Placental pericyte (primary cell): ENCODE measurements around the gene IFNL3. TPM values are rescaled to one million over a fixed set of nuclear protein-coding genes. Genes with fewer than 3 reads are reported as not detected.

ENCODE experiments used
- total RNA-seq: library from RNA; depleted of rRNA; stranded (reverse); fragments of >200 nt; gene quantifications from 2 replicates; pipeline ENCODE4 v1.2.3, GENCODE V29; 2012

IFNL3 gene
- total RNA-seq, result not detected in 2 replicates

GRCh38 chr19:39244410-39245100 lies at the start of gene IFNL3:
Gene IFNL3 (minus strand): TSS chr19:39245006. CDS start chr19:39244967, 39 bp downstream.

GRCh38 chr19:39268085-39268484 lies 23.3 kb upstream of the IFNL3 start, which contains the start of gene IFNL2:
Gene IFNL2 (plus strand): TSS chr19:39268396. CDS start chr19:39268569, 173 bp downstream.

DNA sequence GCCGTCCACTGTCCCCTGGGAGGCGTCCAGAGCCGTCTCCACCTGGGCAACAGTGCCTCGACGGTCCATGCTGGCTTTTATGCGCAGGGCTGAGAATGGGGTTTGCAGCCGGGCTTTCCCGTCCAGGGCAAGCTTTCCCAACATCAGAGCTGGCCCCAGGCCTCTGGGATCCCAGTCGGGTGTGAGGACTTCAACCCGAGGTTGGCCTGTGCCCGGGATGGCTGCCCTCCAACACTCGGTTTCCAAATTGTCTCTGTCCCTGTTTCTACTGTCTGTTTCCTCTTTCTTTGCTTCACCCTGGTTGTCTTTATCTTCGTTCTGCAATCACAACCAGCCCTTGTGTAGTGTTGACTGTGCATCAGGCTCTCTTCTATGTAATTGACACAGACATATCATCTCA lies 4.0 kb upstream of the IFNL3 start, which contains the start of gene IFNL4:
TSS of gene IFNL4 (minus strand) at position 51 of the 400 bp plus-strand sequence.

DNA sequence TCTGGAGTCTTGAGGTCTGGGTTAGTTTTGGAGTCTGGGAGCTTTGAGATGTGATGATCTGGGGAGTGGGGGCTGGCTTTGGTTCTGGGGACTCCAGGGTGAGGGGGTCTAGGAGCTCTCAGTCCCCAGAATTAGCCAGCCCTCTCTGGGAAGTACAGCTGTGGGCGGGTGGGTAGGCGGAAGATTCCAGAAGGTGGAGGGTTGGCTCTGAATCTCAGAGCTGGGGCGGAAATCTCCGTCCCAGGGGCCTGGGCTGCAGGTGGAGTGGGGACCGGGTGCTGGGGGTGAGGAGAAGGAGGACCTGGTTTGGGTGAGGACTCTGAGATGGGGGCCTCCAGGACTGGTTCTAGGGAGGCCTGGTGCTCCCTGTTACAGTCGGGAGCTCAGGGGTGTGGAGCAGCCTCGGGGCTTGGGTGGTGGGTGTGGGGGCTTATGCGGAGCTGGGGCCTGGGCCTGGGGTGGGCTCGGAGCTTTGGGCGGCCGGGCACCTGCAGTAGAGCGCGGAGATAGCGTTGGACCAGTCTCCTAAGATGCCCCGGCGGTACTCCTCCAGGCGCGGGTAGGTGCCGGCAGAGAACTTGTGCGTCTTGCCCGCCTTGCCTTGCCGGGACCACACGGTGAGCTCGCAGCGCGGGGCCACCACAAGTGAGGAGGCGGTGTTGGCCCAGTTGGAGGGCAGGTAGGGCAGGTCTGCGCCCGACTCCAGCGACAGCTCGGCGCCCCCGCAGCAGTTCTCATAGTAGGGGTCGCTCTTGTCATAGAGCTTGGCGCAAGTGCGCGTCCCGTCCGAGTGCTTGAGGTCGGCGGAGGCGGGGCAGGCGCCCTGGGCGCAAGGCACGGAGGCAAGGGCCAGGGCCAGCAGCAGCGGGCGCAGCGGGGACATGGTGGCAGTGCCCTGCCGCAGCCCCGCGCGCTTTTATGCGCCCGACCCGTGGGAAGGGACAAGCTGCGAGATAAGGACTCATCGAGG lies 41.1 kb downstream of the IFNL3 start, which contains the start of gene SYCN:
TSS of gene SYCN (minus strand) at position 892 of the 970 bp plus-strand sequence. CDS start at position 883, 9 bp downstream.

GRCh38 chr19:39196860-39197562 lies 47.8 kb downstream of the IFNL3 start, which contains the start of gene NCCRP1:
Gene NCCRP1 (plus strand): TSS chr19:39196964. CDS start chr19:39196983, 19 bp downstream.

Other genes with a start within 250 kb of the IFNL3 start
- 3.3 and 3.7 TPM in 2 replicates for gene FBXO27, start 212.5 kb downstream of the IFNL3 start, total RNA-seq
- gene ACP7, start 160.6 kb downstream of the IFNL3 start, total RNA-seq, result not detected in 2 replicates
- 10.3 and 14.6 TPM in 2 replicates for gene PAK4, start 119.2 kb downstream of the IFNL3 start, total RNA-seq
- not detected in 2 replicates for gene NCCRP1, start 48.0 kb downstream of the IFNL3 start, total RNA-seq
- not detected in 2 replicates for gene SYCN, start 40.7 kb downstream of the IFNL3 start, total RNA-seq
- gene IFNL4, start 3.9 kb upstream of the IFNL3 start, total RNA-seq, result not detected in 2 replicates
- not detected in 2 replicates for gene IFNL2, start 23.4 kb upstream of the IFNL3 start, total RNA-seq
- not detected in 2 replicates for gene IFNL1, start 51.4 kb upstream of the IFNL3 start, total RNA-seq
- gene LRFN1, start 75.9 kb upstream of the IFNL3 start, total RNA-seq, result under 0.01 TPM in 1 of 2 replicates, not detected in the other
- gene GMFG, start 91.0 kb upstream of the IFNL3 start, total RNA-seq, result 1.4 TPM in 1 of 2 replicates, not detected in the other
- gene SAMD4B, start 97.4 kb upstream of the IFNL3 start, total RNA-seq, result 67.8 and 80.2 TPM in 2 replicates
- 35.0 and 38.4 TPM in 2 replicates for gene PAF1, start 146.1 kb upstream of the IFNL3 start, total RNA-seq
- gene MED29, start 146.4 kb upstream of the IFNL3 start, total RNA-seq, result 21.0 and 25.1 TPM in 2 replicates
- gene ZFP36, start 161.8 kb upstream of the IFNL3 start, total RNA-seq, result 4.6 and 6.4 TPM in 2 replicates
- gene PLEKHG2, start 167.7 kb upstream of the IFNL3 start, total RNA-seq, result 12.5 and 35.9 TPM in 2 replicates
- gene RPS16, start 190.9 kb upstream of the IFNL3 start, total RNA-seq, result 117 and 211 TPM in 2 replicates
- gene SUPT5H, start 200.6 kb upstream of the IFNL3 start, total RNA-seq, result 97.6 and 122 TPM in 2 replicates
- gene TIMM50, start 235.8 kb upstream of the IFNL3 start, total RNA-seq, result 43.1 and 65.0 TPM in 2 replicates